Tibial nerve (tissue), 3 donors: Measurements from ENCODE around the gene DENND2A.

Experiments used
- POLR2A ChIP-seq, 2 donors: fragments of 450-650 bp; IDR thresholded peaks; one replicate each; pipeline ENCODE4 v1.6.1; 2017; ENCODE audit warnings: antibody characterized with exemption in 2 of 2, mild to moderate bottlenecking in 2 of 2, moderate library complexity in 2 of 2
- TF ChIP-seq, protein P1 (sequence below), 5 experiments: fragments of 200-600 bp in 3 of 5; fragments of 450-650 bp in 2 of 5; sonication (generic) in 3 of 5; IDR thresholded peaks; one replicate each; pipeline ENCODE4 v1.5.1; 2016 to 2019; ENCODE audit warnings: antibody characterized with exemption in 5 of 5, mild to moderate bottlenecking in 3 of 5, moderate library complexity in 2 of 5

DNA sequence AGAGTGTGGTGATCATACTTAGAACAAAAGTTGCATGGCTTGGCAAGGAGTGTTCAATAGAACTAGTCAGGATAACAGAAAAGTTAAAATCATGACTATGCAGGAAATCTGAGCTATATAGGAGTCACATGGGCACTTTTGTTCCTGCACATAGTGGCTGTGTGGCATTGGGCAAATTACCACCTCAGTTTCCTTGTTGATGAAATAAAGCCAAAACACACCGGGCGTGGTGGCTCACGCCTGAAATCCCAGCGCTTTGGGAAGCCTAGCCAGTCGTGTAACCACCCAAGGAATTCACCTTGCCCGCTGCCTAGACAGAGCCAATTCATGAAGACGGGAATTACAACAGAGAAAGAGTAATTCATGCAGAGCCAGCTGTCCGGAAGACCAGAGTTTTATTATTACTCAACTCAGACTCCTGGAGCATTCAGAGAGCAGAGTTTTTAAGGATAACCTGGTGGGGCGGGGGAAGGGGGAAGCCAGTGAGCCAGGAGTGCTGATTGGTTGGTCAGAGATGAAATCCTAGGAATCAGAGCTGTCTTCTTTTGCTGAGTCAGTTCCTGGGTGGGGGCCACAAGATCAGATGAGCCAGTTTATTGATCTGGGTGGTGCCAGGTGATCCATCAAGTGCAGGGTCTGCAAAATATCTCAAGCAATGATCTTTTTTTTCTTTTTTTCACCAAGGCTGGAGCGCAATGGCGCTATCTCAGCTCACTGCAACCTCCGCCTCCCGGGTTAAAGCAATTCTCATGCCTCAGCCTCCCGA lies 154.9 kb downstream of the DENND2A start:
- TF ChIP-seq, protein P1, sequence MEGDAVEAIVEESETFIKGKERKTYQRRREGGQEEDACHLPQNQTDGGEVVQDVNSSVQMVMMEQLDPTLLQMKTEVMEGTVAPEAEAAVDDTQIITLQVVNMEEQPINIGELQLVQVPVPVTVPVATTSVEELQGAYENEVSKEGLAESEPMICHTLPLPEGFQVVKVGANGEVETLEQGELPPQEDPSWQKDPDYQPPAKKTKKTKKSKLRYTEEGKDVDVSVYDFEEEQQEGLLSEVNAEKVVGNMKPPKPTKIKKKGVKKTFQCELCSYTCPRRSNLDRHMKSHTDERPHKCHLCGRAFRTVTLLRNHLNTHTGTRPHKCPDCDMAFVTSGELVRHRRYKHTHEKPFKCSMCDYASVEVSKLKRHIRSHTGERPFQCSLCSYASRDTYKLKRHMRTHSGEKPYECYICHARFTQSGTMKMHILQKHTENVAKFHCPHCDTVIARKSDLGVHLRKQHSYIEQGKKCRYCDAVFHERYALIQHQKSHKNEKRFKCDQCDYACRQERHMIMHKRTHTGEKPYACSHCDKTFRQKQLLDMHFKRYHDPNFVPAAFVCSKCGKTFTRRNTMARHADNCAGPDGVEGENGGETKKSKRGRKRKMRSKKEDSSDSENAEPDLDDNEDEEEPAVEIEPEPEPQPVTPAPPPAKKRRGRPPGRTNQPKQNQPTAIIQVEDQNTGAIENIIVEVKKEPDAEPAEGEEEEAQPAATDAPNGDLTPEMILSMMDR (IDR thresholded peaks at IDR 0.05): no peak
- TF ChIP-seq POLR2A (IDR thresholded peaks at IDR 0.05): no peak
